Endodermal cell (in vitro differentiated cells): ENCODE data around the gene RNASEH2A. TPM values are rescaled to one million over a fixed set of nuclear protein-coding genes. Genes with fewer than 3 reads are reported as not detected.
"Not testable (repeated sequence)": the region's sequence is repeated elsewhere in the genome, so short reads cannot be mapped to it uniquely, and the experiment has no call there.

Source experiments
- DNase-seq: peaks from one replicate; pipeline ENCODE4 v3.0.0-alpha.2; 2017
- H3K27ac ChIP-seq: 2 replicates; pipeline ENCODE4 v1.5.1; 2013; ENCODE audit warnings: mild to moderate bottlenecking, low read depth, low read length, moderate library complexity
- H3K27me3 ChIP-seq: 2 replicates; pipeline ENCODE4 v1.6.1; 2013; ENCODE audit warnings: mild to moderate bottlenecking, low read length, moderate library complexity; ENCODE audit not compliant: insufficient read depth, control insufficient read depth, poor library complexity, severe bottlenecking
- H3K36me3 ChIP-seq: 2 replicates; pipeline ENCODE4 v1.7.0; 2013; ENCODE audit warnings: mild to moderate bottlenecking, low read length, moderate library complexity; ENCODE audit not compliant: control insufficient read depth, insufficient read depth
- H3K4me1 ChIP-seq: one replicate; pipeline ENCODE4 v1.7.0; 2013; ENCODE audit warnings: low read length; ENCODE audit not compliant: control insufficient read depth, insufficient read depth
- H3K4me3 ChIP-seq: 2 replicates; pipeline ENCODE4 v1.5.1; 2013; ENCODE audit warnings: mild to moderate bottlenecking, low read length, moderate library complexity
- H3K9ac ChIP-seq: 2 replicates; pipeline ENCODE4 v1.6.1; 2013; ENCODE audit warnings: mild to moderate bottlenecking, low read length, moderate library complexity; ENCODE audit not compliant: poor library complexity, severe bottlenecking; ENCODE audit errors: extremely low read depth
- H3K9me3 ChIP-seq: 2 replicates; pipeline ENCODE4 v1.6.1; 2013; ENCODE audit warnings: mild to moderate bottlenecking, low read length, moderate library complexity; ENCODE audit not compliant: control insufficient read depth
- H3K27ac Mint-ChIP-seq: 2 replicates; pipeline ENCODE4 v1.8.0; 2020; ENCODE audit warnings: mixed read lengths
- H3K27me3 Mint-ChIP-seq: 2 replicates; pipeline ENCODE4 v1.8.0; 2021; ENCODE audit warnings: mild to moderate bottlenecking, mixed read lengths; ENCODE audit not compliant: insufficient read depth
- H3K36me3 Mint-ChIP-seq: 2 replicates; pipeline ENCODE4 v1.8.0; 2020; ENCODE audit warnings: low read depth, mixed read lengths
- H3K4me1 Mint-ChIP-seq: 2 replicates; pipeline ENCODE4 v1.8.0; 2020; ENCODE audit warnings: mixed read lengths
- H3K4me3 Mint-ChIP-seq: 2 replicates; pipeline ENCODE4 v1.8.0; 2020; ENCODE audit warnings: mild to moderate bottlenecking, moderate library complexity, mixed read lengths
- H3K9me3 Mint-ChIP-seq: 2 replicates; pipeline ENCODE4 v1.8.0; 2020; ENCODE audit warnings: mild to moderate bottlenecking, mixed read lengths
- CTCF ChIP-seq: fragments of 200-600 bp; sonication (generic); conservative IDR thresholded peaks from 2 replicates; pipeline ENCODE4 v1.5.0; 2021; ENCODE audit warnings: antibody characterized with exemption, mild to moderate bottlenecking
- WGBS, 2 experiments: methylation state at CpG; one replicate each; pipeline versions ENCODE4 v1.1.5 to v1.1.7; 2013; ENCODE audit warnings: missing lambda C conversion rate in 2 of 2, mixed read lengths in 1 of 2; ENCODE audit not compliant: insufficient coverage in 1 of 2, insufficient read length in 1 of 2; 5-methylcytosine and 5-hydroxymethylcytosine counted together
- total RNA-seq, 2 donors: library from RNA; stranded (reverse); fragmentation: NEBNext Ultra II Directional in 1 of 2; extraction: Animal tissue kit (Norgen Biotek cat#: 25700) in 1 of 2; gene quantifications; 2 replicates in 1 of 2; 3 replicates in 1 of 2; pipeline ENCODE4 v1.2.1, GENCODE V29; 2021

Gene RNASEH2A
- total RNA-seq, 2 donors from 2014 or later = 51.0 to 97.1 TPM

GRCh38 chr19:12797141-12797587, 9.2 kb upstream of the RNASEH2A start:
- H3K4me3 Mint-ChIP-seq = no peak overlapping the region
- no peaks in the 10 kb centered on the region for H3K9me3 Mint-ChIP-seq
- peaks cover 5% of the 10 kb centered on the region for H3K4me1 ChIP-seq
- no peak for TF ChIP-seq CTCF
- no peaks in the 10 kb centered on the region for H3K9me3 ChIP-seq
- peak overlapping the region; percentile 45 for H3K27ac Mint-ChIP-seq
- peaks cover 21% of the 10 kb centered on the region for H3K4me1 Mint-ChIP-seq
- H3K4me3 ChIP-seq = no peak overlapping the region
- H3K36me3 Mint-ChIP-seq = peaks cover 15% of the 10 kb centered on the region
- peaks cover under 1% of the 10 kb centered on the region for H3K27me3 Mint-ChIP-seq
- no peak overlapping the region for H3K9ac ChIP-seq
- no peaks in the 10 kb centered on the region for H3K27me3 ChIP-seq
- 93 to 97% methylated on average over 6 of the region's 6 CpGs for WGBS, 2 experiments
- peaks cover 22% of the 10 kb centered on the region for H3K36me3 ChIP-seq
- H3K27ac ChIP-seq = no peak overlapping the region
- no peak for DNase-seq

- H3K4me1 ChIP-seq, H3K27ac ChIP-seq, H3K4me3 Mint-ChIP-seq, H3K27me3 Mint-ChIP-seq, H3K27me3 ChIP-seq, H3K9me3 ChIP-seq, H3K4me3 ChIP-seq, DNase-seq, H3K9ac ChIP-seq, H3K27ac Mint-ChIP-seq, H3K9me3 Mint-ChIP-seq: not testable (repeated sequence)
- 96 to 98% methylated on average over 7 of the region's 7 CpGs for WGBS, 2 experiments
- H3K36me3 ChIP-seq = peaks cover 22% of the 10 kb centered on the region
- Mint-ChIP-seq H3K4me1 (peaks cover 25% of the 10 kb centered on the region), H3K36me3 (peaks cover 15% of the 10 kb centered on the region)
Measured at GRCh38 chr19:12797607-12798006, 8.8 kb upstream of the RNASEH2A start.

- no peak overlapping the region for H3K27ac ChIP-seq
- Mint-ChIP-seq H3K4me1 (peaks cover 19% of the 10 kb centered on the region), H3K27me3 (peaks cover 6% of the 10 kb centered on the region), H3K4me3 (peak overlapping the region; percentile 89), H3K27ac (no peak overlapping the region), H3K36me3 (peaks cover 15% of the 10 kb centered on the region), H3K9me3 (no peaks in the 10 kb centered on the region)
- no peaks in the 10 kb centered on the region for H3K27me3 ChIP-seq
- no peaks in the 10 kb centered on the region for H3K9me3 ChIP-seq
- peaks cover 8% of the 10 kb centered on the region for H3K4me1 ChIP-seq
- TF ChIP-seq CTCF = no peak
- no peak overlapping the region for H3K9ac ChIP-seq
- peak overlapping the region; percentile 91 for H3K4me3 ChIP-seq
- 93 to 94% methylated on average over 17 to 18 of the region's 18 CpGs for WGBS, 2 experiments
- DNase-seq = no peak
- peaks cover 22% of the 10 kb centered on the region for H3K36me3 ChIP-seq
Measured at GRCh38 chr19:12799742-12800465, 6.5 kb upstream of the RNASEH2A start.
